Liver (tissue), 9 donors: ENCODE measurements around the gene CTXND1. TPM values are rescaled to one million over a fixed set of nuclear protein-coding genes. Genes with fewer than 3 reads are reported as not detected.

Source experiments
- DNase-seq: peaks from one replicate; pipeline ENCODE4 v3.0.0-alpha.2; 2017; ENCODE audit warnings: low spot score
- H3K27ac ChIP-seq, 2 donors: one replicate each; pipeline ENCODE4 v1.7.0; 2013; ENCODE audit warnings: inconsistent platforms in 2 of 2, low read length in 2 of 2, control low read depth in 1 of 2, low read depth in 1 of 2, mild to moderate bottlenecking in 1 of 2
- H3K27me3 ChIP-seq, 4 donors: one replicate each; pipeline versions ENCODE4 v1.6.1 to v1.7.0; 2013; ENCODE audit warnings: low read length in 3 of 4, inconsistent platforms in 1 of 4, mild to moderate bottlenecking in 1 of 4, moderate library complexity in 1 of 4; ENCODE audit not compliant: control insufficient read depth in 4 of 4, insufficient read depth in 4 of 4
- H3K36me3 ChIP-seq, 4 donors: one replicate each; pipeline versions ENCODE4 v1.6.1 to v1.7.0; 2013; ENCODE audit warnings: low read length in 3 of 4, mild to moderate bottlenecking in 3 of 4, low read depth in 1 of 4, moderate library complexity in 1 of 4; ENCODE audit not compliant: control insufficient read depth in 4 of 4, insufficient read depth in 3 of 4
- H3K4me1 ChIP-seq, 4 donors: one replicate each; pipeline versions ENCODE4 v1.6.1 to v1.7.0; 2013; ENCODE audit warnings: low read length in 3 of 4, mild to moderate bottlenecking in 3 of 4, moderate library complexity in 1 of 4; ENCODE audit not compliant: control insufficient read depth in 4 of 4, insufficient read depth in 4 of 4
- H3K4me3 ChIP-seq, 3 donors: one replicate each; pipeline versions ENCODE4 v1.6.1 to v1.7.0; 2013; ENCODE audit warnings: low read length in 3 of 3, control low read depth in 1 of 3, low read depth in 1 of 3, mild to moderate bottlenecking in 1 of 3
- H3K9ac ChIP-seq, 2 donors: one replicate each; pipeline ENCODE4 v1.7.0; 2013; ENCODE audit warnings: low read length in 2 of 2, mild to moderate bottlenecking in 2 of 2, moderate library complexity in 2 of 2, control low read depth in 1 of 2, low read depth in 1 of 2
- H3K9me3 ChIP-seq, 4 donors: one replicate each; pipeline versions ENCODE4 v1.6.1 to v1.7.0; 2013; ENCODE audit warnings: low read length in 3 of 4; ENCODE audit not compliant: control insufficient read depth in 4 of 4
- ATF3 ChIP-seq: IDR thresholded peaks from 2 replicates; pipeline ENCODE4 v1.6.1; 2016; ENCODE audit warnings: antibody characterized with exemption
- EGR1 ChIP-seq, 2 donors: IDR thresholded peaks; 2 replicates each; pipeline ENCODE4 v1.6.1; 2016 to 2018; ENCODE audit warnings: antibody characterized with exemption in 2 of 2, low read depth in 2 of 2
- FOXA1 ChIP-seq: IDR thresholded peaks from 2 replicates; pipeline ENCODE4 v1.6.1; 2016; ENCODE audit warnings: antibody characterized with exemption
- FOXA2 ChIP-seq: IDR thresholded peaks from 2 replicates; pipeline ENCODE4 v1.6.1; 2016; ENCODE audit warnings: antibody characterized with exemption
- GABPA ChIP-seq, 2 donors: IDR thresholded peaks in 1 of 2; conservative IDR thresholded peaks in 1 of 2; 2 replicates each; pipeline ENCODE4 v1.6.1; 2016; ENCODE audit warnings: antibody characterized with exemption in 2 of 2, mild to moderate bottlenecking in 1 of 2, moderate library complexity in 1 of 2
- HNF4A ChIP-seq, 2 donors: conservative IDR thresholded peaks; 2 replicates each; pipeline ENCODE4 v1.6.1; 2016; ENCODE audit warnings: antibody characterized with exemption in 2 of 2, mild to moderate bottlenecking in 2 of 2
- HNF4G ChIP-seq: IDR thresholded peaks from 2 replicates; pipeline ENCODE4 v1.6.1; 2016; ENCODE audit warnings: antibody characterized with exemption
- JUND ChIP-seq, 2 donors: IDR thresholded peaks; 2 replicates each; pipeline ENCODE4 v1.6.1; 2016; ENCODE audit warnings: antibody characterized with exemption in 2 of 2
- MAX ChIP-seq: IDR thresholded peaks from 2 replicates; pipeline ENCODE4 v1.6.1; 2016; ENCODE audit warnings: antibody characterized with exemption
- RAD21 ChIP-seq, 2 donors: IDR thresholded peaks; 2 replicates each; pipeline ENCODE4 v1.6.1; 2016; ENCODE audit warnings: antibody characterized with exemption in 2 of 2, mild to moderate bottlenecking in 2 of 2
- REST ChIP-seq: IDR thresholded peaks from 2 replicates; pipeline ENCODE4 v1.6.1; 2016; ENCODE audit warnings: antibody characterized with exemption, mild to moderate bottlenecking
- RXRA ChIP-seq, 2 donors: IDR thresholded peaks; 2 replicates each; pipeline ENCODE4 v1.6.1; 2017 to 2018; ENCODE audit warnings: antibody characterized with exemption in 2 of 2, mild to moderate bottlenecking in 1 of 2
- SP1 ChIP-seq: IDR thresholded peaks from 2 replicates; pipeline ENCODE4 v1.6.1; 2018; ENCODE audit warnings: antibody characterized with exemption, mild to moderate bottlenecking
- YY1 ChIP-seq: IDR thresholded peaks from 2 replicates; pipeline ENCODE4 v1.6.1; 2016; ENCODE audit warnings: antibody characterized with exemption, mild to moderate bottlenecking
- ZBTB33 ChIP-seq: IDR thresholded peaks from 2 replicates; pipeline ENCODE4 v1.6.1; 2016; ENCODE audit warnings: antibody characterized with exemption
- WGBS: extraction: QIAGEN DNeasy Blood & Tissue Kit; methylation state at CpG from one replicate; pipeline ENCODE4 v1.1.7; 2013; 5-methylcytosine and 5-hydroxymethylcytosine counted together
- polyA plus RNA-seq, 2 donors: library from polyadenylated mRNA; stranded (reverse) in 1 of 2; unstranded in 1 of 2; fragments of 200-250 nt in 1 of 2; fragments of >200 nt in 1 of 2; fragmentation: Nextera tagmentation in 1 of 2; extraction: Ambion mirVana in 1 of 2; gene quantifications; one replicate each; pipeline versions ENCODE4 v1.2.1 to v1.2.3, GENCODE V29; 2013 to 2015
- total RNA-seq, 2 donors: library from RNA; depleted of rRNA; stranded (reverse); fragments of >200 nt; gene quantifications; one replicate each; pipeline ENCODE4 v1.2.3, GENCODE V29; 2014
- donor health status: healthy.
- donor health status: healthy.
- donor health status: healthy.
- donor health status: healthy.
- donor health status: healthy.

The CTXND1 gene
- total and polyA plus RNA-seq, 4 donors, result 2.9 to 4.1 (median 3.1) TPM

- TF ChIP-seq JUND (IDR thresholded peaks at IDR 0.05) (no peak), EGR1 (IDR thresholded peaks at IDR 0.05; ENCODE audit: low read depth in 2 of 2) (no peak), MAX (no peak), FOXA1 (no peak)
These were observed 92.7 kb downstream of the CTXND1 start (continued) for GRCh38 chr15:80159301-80159700.

DNA sequence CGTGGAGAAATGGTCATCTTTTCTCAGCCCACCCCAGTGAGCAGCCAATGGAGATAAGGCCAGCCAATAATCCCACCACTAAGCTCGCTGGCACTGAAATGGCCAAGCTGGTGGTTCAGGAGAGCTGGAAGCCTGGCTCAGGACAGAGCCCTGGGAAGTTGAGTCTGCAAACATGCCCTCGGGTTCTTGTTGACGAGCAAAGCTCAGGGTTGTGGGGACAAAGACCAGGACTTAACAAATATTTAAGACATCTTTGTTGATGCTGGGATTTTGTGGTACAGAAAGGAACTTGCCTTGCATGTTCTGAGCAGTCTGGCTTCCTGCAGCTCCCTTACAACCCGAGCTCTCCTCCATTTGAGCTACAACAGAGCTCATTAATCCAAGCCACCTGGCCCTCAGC is 94.8 kb downstream of the CTXND1 start:
- H3K9me3 ChIP-seq, result no peaks in the 10 kb centered on the region
- WGBS, result 64% methylated on average over 5 of the region's 5 CpGs
- no peak overlapping the region for H3K9ac ChIP-seq
- no peak for DNase-seq
- peaks cover 35 to 82% (median 69%) of the 10 kb centered on the region in 4 donors for H3K4me1 ChIP-seq
- TF ChIP-seq MAX (no peak), JUND (IDR thresholded peaks at IDR 0.05) (no peak), HNF4G (no peak), GABPA (IDR thresholded peaks at IDR 0.05 in 1 of 2, conservative IDR thresholded peaks at IDR 0.05 in 1 of 2) (no peak), SP1 (no peak), FOXA1 (peak; percentile 44), REST (peak; percentile 11), RAD21 (IDR thresholded peaks at IDR 0.05) (peak in 1 of 2 donors; percentile 10), ZBTB33 (no peak), HNF4A (conservative IDR thresholded peaks at IDR 0.05) (peak; percentile 76 to 87), FOXA2 (no peak), RXRA (IDR thresholded peaks at IDR 0.05) (peak in 1 of 2 donors; percentile 64)
- H3K27me3 ChIP-seq, result no peaks in the 10 kb centered on the region
- peak overlapping the region; percentile 21 to 48 for H3K27ac ChIP-seq
- no peak overlapping the region for H3K4me3 ChIP-seq
- H3K36me3 ChIP-seq, result peaks cover 0 to 8% (median 2%) of the 10 kb centered on the region in 4 donors

DNA sequence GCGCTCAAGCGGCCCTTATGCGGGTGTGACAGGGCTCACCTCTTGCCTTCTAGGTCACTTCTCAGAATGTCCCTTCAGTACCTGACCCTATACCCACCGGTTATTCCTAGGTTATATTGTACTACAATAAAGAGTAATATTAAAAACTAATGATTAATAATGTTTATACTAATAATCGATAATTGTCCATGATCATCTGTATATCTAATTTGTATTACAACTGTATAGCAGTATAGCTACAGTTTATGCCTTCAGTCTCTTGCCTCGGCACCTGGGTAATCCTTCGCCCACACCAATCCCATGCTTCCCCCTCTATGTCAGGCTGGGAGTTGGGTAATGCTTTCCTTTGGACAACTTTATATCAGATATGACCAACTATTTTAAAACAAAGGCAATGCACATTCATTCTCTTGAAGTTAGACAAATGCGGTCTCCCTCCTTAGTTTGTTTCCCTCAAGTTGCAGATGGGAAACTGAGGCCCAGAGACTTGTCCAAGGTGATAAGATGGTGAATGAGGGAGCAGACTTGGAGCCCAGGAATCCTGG is 95.8 kb downstream of the CTXND1 start:
- no peak overlapping the region for H3K9ac ChIP-seq
- 93% methylated on average over 8 of the region's 8 CpGs for WGBS
- peak overlapping the region; percentile 21 to 48 for H3K27ac ChIP-seq
- no peak for DNase-seq
- peaks cover 0 to 8% (median 1%) of the 10 kb centered on the region in 4 donors for H3K36me3 ChIP-seq
- H3K4me3 ChIP-seq, result no peak overlapping the region
- peaks cover 32 to 82% (median 68%) of the 10 kb centered on the region in 4 donors for H3K4me1 ChIP-seq
- no peaks in the 10 kb centered on the region for H3K9me3 ChIP-seq
- no peaks in the 10 kb centered on the region for H3K27me3 ChIP-seq
- TF ChIP-seq RAD21 (IDR thresholded peaks at IDR 0.05) (no peak), JUND (IDR thresholded peaks at IDR 0.05) (no peak), ZBTB33 (no peak), GABPA (IDR thresholded peaks at IDR 0.05 in 1 of 2, conservative IDR thresholded peaks at IDR 0.05 in 1 of 2) (no peak), MAX (no peak), YY1 (no peak), FOXA2 (no peak), REST (no peak), ATF3 (no peak)
